ENCODE measurements around the gene TPRG1L.

Gene TPRG1L

DNA sequence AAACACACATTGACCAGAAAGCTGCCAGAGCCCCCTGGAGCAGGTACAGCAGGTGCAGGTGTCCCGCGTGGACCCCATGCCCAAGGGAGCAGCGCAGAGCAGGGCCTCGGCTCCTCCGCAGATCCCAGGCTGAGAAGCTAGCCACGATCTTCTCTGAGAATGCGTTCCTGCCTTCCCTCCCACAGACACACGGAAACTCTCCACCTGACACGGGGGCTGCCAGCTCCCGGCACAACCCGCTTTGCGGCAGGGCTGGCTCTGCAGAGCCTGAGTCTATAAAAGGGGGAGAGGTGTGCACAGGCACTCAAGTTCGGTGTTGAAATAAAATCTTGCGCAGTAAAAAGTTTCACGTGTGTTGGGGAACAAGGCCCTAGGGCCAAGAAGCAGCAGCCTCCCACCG is 23.1 kb upstream of the TPRG1L start:
- H3K9ac ChIP-seq = no peak overlapping the region
- H3K36me3 ChIP-seq (ENCODE audit: insufficient read depth) = no peaks in the 10 kb centered on the region
- no peak overlapping the region for H3K27ac ChIP-seq
- no peak overlapping the region for H3K4me2 ChIP-seq
- no peaks in the 10 kb centered on the region for H3K4me1 ChIP-seq (ENCODE audit: low read depth, poor library complexity, severe bottlenecking)
- TF ChIP-seq, protein P1, sequence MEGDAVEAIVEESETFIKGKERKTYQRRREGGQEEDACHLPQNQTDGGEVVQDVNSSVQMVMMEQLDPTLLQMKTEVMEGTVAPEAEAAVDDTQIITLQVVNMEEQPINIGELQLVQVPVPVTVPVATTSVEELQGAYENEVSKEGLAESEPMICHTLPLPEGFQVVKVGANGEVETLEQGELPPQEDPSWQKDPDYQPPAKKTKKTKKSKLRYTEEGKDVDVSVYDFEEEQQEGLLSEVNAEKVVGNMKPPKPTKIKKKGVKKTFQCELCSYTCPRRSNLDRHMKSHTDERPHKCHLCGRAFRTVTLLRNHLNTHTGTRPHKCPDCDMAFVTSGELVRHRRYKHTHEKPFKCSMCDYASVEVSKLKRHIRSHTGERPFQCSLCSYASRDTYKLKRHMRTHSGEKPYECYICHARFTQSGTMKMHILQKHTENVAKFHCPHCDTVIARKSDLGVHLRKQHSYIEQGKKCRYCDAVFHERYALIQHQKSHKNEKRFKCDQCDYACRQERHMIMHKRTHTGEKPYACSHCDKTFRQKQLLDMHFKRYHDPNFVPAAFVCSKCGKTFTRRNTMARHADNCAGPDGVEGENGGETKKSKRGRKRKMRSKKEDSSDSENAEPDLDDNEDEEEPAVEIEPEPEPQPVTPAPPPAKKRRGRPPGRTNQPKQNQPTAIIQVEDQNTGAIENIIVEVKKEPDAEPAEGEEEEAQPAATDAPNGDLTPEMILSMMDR (conservative IDR thresholded peaks at IDR 0.05; ENCODE audit: low read depth, low read length) = no peak
- no peak overlapping the region for H3K4me3 ChIP-seq (IDR thresholded peaks at IDR 0.05; ENCODE audit: insufficient read depth, low read depth, low read length)
- H4K20me1 ChIP-seq (ENCODE audit: insufficient read depth) = no peaks in the 10 kb centered on the region
- peaks cover 97% of the 10 kb centered on the region for H3K27me3 ChIP-seq (ENCODE audit: insufficient read depth, low read depth)
- H3K79me2 ChIP-seq (ENCODE audit: insufficient read depth, low read depth) = no peaks in the 10 kb centered on the region
- no peak overlapping the region for H2AFZ ChIP-seq (ENCODE audit: low read depth)

DNA sequence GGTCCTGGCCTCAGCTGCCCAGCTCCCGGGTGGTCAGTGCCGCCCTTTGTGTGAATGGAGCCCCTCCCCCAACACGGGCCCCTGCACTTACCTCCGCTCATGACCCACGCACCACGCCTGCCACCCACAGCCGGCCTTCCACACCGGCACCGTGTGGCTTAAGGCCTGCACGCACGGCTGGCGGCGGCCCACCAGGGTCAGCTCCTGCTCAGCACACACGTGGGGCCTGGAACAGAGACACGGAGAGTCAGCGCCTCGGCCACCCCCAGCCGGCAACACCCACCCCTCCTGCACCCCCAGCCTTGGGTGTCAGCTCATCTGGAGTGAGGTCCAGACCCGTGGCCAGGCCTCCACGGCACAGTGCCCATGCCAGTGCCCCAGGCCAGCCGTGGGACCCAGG is 22.4 kb upstream of the TPRG1L start:
- TF ChIP-seq, protein P1 (conservative IDR thresholded peaks at IDR 0.05; ENCODE audit: low read depth, low read length) = no peak
- H3K27ac ChIP-seq = no peak overlapping the region
- no peaks in the 10 kb centered on the region for H3K4me1 ChIP-seq (ENCODE audit: low read depth, poor library complexity, severe bottlenecking)
- H3K79me2 ChIP-seq (ENCODE audit: insufficient read depth, low read depth) = no peaks in the 10 kb centered on the region
- no peak overlapping the region for H2AFZ ChIP-seq (ENCODE audit: low read depth)
- H3K4me2 ChIP-seq = no peak overlapping the region
- H4K20me1 ChIP-seq (ENCODE audit: insufficient read depth) = no peaks in the 10 kb centered on the region
- no peak overlapping the region for H3K9ac ChIP-seq
- H3K4me3 ChIP-seq (IDR thresholded peaks at IDR 0.05; ENCODE audit: insufficient read depth, low read depth, low read length) = no peak overlapping the region
- H3K36me3 ChIP-seq (ENCODE audit: insufficient read depth) = no peaks in the 10 kb centered on the region
- peaks cover 97% of the 10 kb centered on the region for H3K27me3 ChIP-seq (ENCODE audit: insufficient read depth, low read depth)

DNA sequence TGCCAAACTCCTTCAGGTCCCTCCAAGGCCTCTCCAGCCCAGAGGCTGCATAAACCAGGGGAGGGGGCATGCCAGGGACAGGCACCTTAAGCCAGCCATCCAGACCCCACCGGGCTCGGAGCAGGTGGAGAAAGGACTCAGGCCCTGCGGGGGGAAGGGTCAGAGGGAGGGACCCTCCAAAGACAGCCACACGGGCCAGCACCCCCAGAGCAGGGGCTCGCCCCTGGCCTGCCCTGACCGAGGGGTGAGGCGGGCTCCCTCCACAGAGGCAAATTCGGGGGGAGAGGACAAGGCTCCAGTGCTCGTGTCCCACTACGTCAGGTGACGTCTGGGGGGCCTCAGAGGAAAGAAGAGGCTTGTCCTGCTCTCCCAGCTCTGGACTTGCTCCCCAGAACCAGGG is 21.7 kb upstream of the TPRG1L start:
- Histone ChIP-seq H4K20me1 (ENCODE audit: insufficient read depth) (no peaks in the 10 kb centered on the region), H3K4me3 (IDR thresholded peaks at IDR 0.05; ENCODE audit: insufficient read depth, low read depth, low read length) (no peak overlapping the region), H3K36me3 (ENCODE audit: insufficient read depth) (no peaks in the 10 kb centered on the region), H3K27me3 (ENCODE audit: insufficient read depth, low read depth) (peaks cover 96% of the 10 kb centered on the region), H3K4me2 (no peak overlapping the region), H3K79me2 (ENCODE audit: insufficient read depth, low read depth) (no peaks in the 10 kb centered on the region), H2AFZ (ENCODE audit: low read depth) (no peak overlapping the region), H3K4me1 (ENCODE audit: low read depth, poor library complexity, severe bottlenecking) (no peaks in the 10 kb centered on the region), H3K27ac (no peak overlapping the region), H3K9ac (no peak overlapping the region)
- TF ChIP-seq, protein P1 (conservative IDR thresholded peaks at IDR 0.05; ENCODE audit: low read depth, low read length) = no peak

DNA sequence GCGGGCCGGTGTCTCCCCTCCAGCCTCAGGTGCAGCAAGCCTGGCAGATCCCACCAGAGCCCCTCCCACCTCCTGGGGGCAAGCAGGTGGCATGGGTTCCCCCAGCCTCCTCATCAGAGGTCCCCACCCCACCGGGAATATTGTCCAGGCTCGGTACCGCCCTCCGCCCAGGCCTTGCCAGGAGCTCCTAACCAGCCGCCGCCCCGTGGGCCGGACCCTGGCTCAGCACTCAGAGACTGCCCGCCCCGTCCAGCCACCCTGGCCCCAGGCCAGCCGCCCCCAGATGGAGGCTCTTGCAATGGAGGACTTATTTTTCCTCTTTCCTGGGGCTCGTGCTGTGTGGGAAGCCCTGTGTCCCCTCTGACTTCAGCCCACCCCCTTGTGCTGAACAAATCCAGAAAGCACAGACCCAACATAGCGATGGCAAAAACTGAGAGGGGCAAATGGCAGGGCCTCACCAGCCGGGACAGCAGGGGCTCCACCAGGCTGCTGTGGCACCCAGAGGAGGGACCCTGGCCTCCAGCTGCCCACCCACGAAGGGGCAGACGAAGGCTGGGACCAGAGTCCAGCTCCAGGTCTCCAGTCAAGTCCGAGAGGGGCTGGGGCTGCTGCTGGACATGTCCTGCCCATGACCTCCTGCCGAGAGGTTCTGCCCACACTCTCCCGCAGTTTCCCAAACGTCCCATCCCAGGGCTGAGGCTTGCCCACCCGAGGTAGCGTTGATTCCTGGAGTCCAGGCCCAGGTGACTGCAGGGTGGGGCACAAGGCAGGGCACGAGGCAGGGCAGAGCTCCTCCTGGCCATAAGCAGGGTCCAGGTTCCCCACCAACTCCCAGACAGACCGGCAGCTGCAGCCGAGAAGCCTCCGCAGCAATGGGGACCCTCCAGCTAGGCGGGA is 21.0 kb upstream of the TPRG1L start:
- Histone ChIP-seq H4K20me1 (ENCODE audit: insufficient read depth) (no peaks in the 10 kb centered on the region), H3K27ac (no peak overlapping the region), H3K27me3 (ENCODE audit: insufficient read depth, low read depth) (peaks cover 97% of the 10 kb centered on the region), H3K79me2 (ENCODE audit: insufficient read depth, low read depth) (no peaks in the 10 kb centered on the region), H3K9ac (no peak overlapping the region), H3K4me2 (no peak overlapping the region), H3K4me1 (ENCODE audit: low read depth, poor library complexity, severe bottlenecking) (no peaks in the 10 kb centered on the region), H3K4me3 (IDR thresholded peaks at IDR 0.05; ENCODE audit: insufficient read depth, low read depth, low read length) (no peak overlapping the region), H2AFZ (ENCODE audit: low read depth) (no peak overlapping the region), H3K36me3 (ENCODE audit: insufficient read depth) (no peaks in the 10 kb centered on the region)
- TF ChIP-seq, protein P1 (conservative IDR thresholded peaks at IDR 0.05; ENCODE audit: low read depth, low read length) = no peak
